ENCODE data around the gene NRXN3.

The NRXN3 gene

GRCh38 chr14:78307671-78308070, 137.5 kb downstream of the NRXN3 start:
- no peak for DNase-seq (ENCODE audit: extremely low read depth, low read depth)
- no peak overlapping the region for H3K4me3 ChIP-seq (replicated peaks; ENCODE audit: low read depth, low read length)
- no peak for TF ChIP-seq CTCF (IDR thresholded peaks at IDR 0.05; ENCODE audit: low read depth, low read length, missing control alignments)

DNA sequence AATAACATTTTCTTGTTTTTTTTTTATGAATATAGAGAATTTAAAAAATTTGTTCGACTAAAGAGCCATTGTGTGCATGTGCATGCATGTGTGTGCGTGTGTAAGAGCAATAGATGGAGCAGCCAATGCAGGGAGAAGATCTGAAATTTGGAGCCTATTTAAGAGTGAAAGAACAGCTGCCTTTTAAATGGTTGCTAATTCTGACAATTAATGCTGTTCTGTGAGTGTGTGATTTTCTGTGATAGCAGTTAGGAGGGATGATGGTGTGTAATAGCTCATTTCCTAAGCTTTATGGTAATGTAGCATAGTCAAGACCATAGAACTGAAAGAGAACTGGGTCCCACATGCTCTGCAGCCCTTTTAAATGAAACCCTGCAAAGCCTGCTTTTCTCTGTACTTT, 137.9 kb downstream of the NRXN3 start:
- no peak for DNase-seq (ENCODE audit: extremely low read depth, low read depth)
- H3K4me3 ChIP-seq (replicated peaks; ENCODE audit: low read depth, low read length) = no peak overlapping the region
- no peak for TF ChIP-seq CTCF (IDR thresholded peaks at IDR 0.05; ENCODE audit: low read depth, low read length, missing control alignments)

- no peak for TF ChIP-seq CTCF (IDR thresholded peaks at IDR 0.05; ENCODE audit: low read depth, low read length, missing control alignments)
- DNase-seq (ENCODE audit: extremely low read depth, low read depth) = no peak
- H3K4me3 ChIP-seq (replicated peaks; ENCODE audit: low read depth, low read length) = no peak overlapping the region
These were observed 140.1 kb downstream of the NRXN3 start for GRCh38 chr14:78310272-78310671.

- DNase-seq (ENCODE audit: extremely low read depth, low read depth) = no peak
- H3K4me3 ChIP-seq (replicated peaks; ENCODE audit: low read depth, low read length) = no peak overlapping the region
- no peak for TF ChIP-seq CTCF (IDR thresholded peaks at IDR 0.05; ENCODE audit: low read depth, low read length, missing control alignments)
These were observed 143.3 kb downstream of the NRXN3 start for GRCh38 chr14:78313499-78313898.

DNA sequence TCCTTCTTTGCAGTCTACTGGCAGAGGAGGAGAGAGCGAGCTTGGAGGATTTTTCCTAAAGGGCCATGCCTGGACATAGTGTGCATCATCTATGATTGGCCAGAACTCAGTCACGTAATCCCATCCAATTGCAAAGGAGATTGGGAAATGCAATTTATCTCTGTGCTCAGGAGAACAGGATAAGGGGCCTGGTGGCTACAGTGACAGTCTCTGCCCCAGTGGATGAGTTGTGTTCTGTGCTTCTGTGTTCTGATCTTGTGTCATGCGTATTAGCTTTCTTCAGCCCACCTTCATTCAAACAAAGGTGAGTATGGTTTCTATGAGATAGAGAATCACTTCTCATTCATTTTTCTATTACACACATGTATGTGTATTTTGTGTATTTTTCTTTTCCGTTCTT, 144.3 kb downstream of the NRXN3 start:
- TF ChIP-seq CTCF (IDR thresholded peaks at IDR 0.05; ENCODE audit: low read depth, low read length, missing control alignments) = no peak
- DNase-seq (ENCODE audit: extremely low read depth, low read depth) = no peak
- H3K4me3 ChIP-seq (replicated peaks; ENCODE audit: low read depth, low read length) = no peak overlapping the region

DNA sequence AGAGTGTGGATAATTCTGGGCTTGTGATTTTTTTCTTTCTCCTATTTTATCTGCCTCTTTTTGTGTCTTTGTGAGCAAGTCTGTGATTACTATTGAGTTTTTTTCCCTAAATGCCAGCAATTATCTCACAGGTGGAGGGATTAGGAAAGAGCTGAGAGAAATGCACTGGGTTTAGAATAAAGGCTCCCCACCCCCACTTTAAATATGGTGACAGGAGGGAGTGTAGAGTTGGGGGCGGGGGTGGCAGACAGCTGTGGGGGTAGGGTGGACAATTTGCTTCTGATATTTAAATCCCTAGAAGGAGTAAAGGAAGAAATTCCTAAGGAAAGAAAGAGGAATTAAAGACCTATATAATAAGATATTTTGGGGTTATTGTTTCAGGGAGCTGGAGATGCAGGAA, 145.9 kb downstream of the NRXN3 start:
- DNase-seq (ENCODE audit: extremely low read depth, low read depth) = no peak
- no peak for TF ChIP-seq CTCF (IDR thresholded peaks at IDR 0.05; ENCODE audit: low read depth, low read length, missing control alignments)
- no peak overlapping the region for H3K4me3 ChIP-seq (replicated peaks; ENCODE audit: low read depth, low read length)

DNA sequence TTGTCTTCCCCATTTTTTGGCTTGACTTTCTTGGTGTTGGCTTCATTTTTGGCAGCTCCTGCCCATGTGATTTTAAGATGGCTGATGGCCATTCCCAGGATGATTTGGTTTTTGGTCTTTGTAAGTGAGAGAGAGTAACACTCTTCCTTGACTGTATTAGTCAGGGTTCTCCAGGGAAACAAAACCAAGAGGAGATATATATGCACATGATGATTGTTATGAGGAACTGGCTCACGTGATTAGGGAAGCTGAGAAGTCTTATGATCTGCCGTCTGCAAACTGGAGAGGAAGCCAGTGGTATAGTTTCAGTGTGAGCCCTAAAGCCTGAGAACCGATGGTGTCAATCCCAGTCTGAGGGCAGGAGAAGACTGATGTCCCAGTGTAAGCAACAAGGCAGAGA, 146.6 kb downstream of the NRXN3 start:
- no peak for TF ChIP-seq CTCF (IDR thresholded peaks at IDR 0.05; ENCODE audit: low read depth, low read length, missing control alignments)
- no peak overlapping the region for H3K4me3 ChIP-seq (replicated peaks; ENCODE audit: low read depth, low read length)
- no peak for DNase-seq (ENCODE audit: extremely low read depth, low read depth)

All from HFF-Myc (cell line).